DOHH2 (cell line): ENCODE measurements around the gene TAF1.
A peak's percentile ranks its signal among the peaks of the same experiment; 100 is the strongest.
"Not testable (repeated sequence)": the region's sequence is repeated elsewhere in the genome, so short reads cannot be mapped to it uniquely, and the experiment has no call there.

ENCODE experiments used
- H3F3A ChIP-seq: fragments of 200-600 bp; sonication (generic), shearing (Covaris generic); 2 replicates; pipeline ENCODE4 v1.6.0; 2016; ENCODE audit warnings: antibody characterized with exemption, mild to moderate bottlenecking; ENCODE audit not compliant: control insufficient read depth, insufficient read depth
- H3K27ac ChIP-seq: fragments of 200-600 bp; sonication (generic); 2 replicates; pipeline ENCODE4 v1.5.1; 2014; ENCODE audit warnings: low read depth, mild to moderate bottlenecking, low read length, moderate library complexity
- H3K27me3 ChIP-seq: fragments of 200-600 bp; sonication (generic); 2 replicates; pipeline ENCODE4 v1.6.1; 2014; ENCODE audit warnings: mild to moderate bottlenecking, low read length, mixed read lengths; ENCODE audit not compliant: control insufficient read depth
- H3K36me3 ChIP-seq: fragments of 200-600 bp; sonication (generic); 2 replicates; pipeline ENCODE4 v1.6.1; 2014; ENCODE audit warnings: mild to moderate bottlenecking, low read length, moderate library complexity, mixed read lengths; ENCODE audit not compliant: control insufficient read depth
- H3K4me1 ChIP-seq: fragments of 200-600 bp; sonication (generic); 2 replicates; pipeline ENCODE4 v1.6.1; 2014; ENCODE audit warnings: mild to moderate bottlenecking, low read length, mixed read lengths; ENCODE audit not compliant: control insufficient read depth
- H3K4me2 ChIP-seq: fragments of 200-600 bp; sonication (generic); 2 replicates; pipeline ENCODE4 v1.6.0; 2014; ENCODE audit warnings: mild to moderate bottlenecking, low read length, moderate library complexity
- H3K4me3 ChIP-seq: fragments of 200-600 bp; sonication (generic); 2 replicates; pipeline ENCODE4 v1.5.1; 2014; ENCODE audit warnings: mild to moderate bottlenecking, low read length, mixed read lengths
- H3K79me2 ChIP-seq: fragments of 200-600 bp; sonication (generic); 2 replicates; pipeline ENCODE4 v1.6.1; 2014; ENCODE audit warnings: mild to moderate bottlenecking, low read length, mixed read lengths; ENCODE audit not compliant: control insufficient read depth
- H3K9me2 ChIP-seq: fragments of 200-600 bp; sonication (generic); replicated peaks from 2 replicates; pipeline ENCODE4 v1.6.1; 2014; ENCODE audit warnings: mild to moderate bottlenecking, low read length, mixed read lengths; ENCODE audit not compliant: control insufficient read depth
- H3K9me3 ChIP-seq: fragments of 200-600 bp; sonication (generic); 2 replicates; pipeline ENCODE4 v1.6.1; 2014; ENCODE audit warnings: antibody characterized with exemption, low read length, mixed read lengths; ENCODE audit not compliant: control insufficient read depth, insufficient read depth
- H4K20me1 ChIP-seq: fragments of 200-600 bp; sonication (generic); 2 replicates; pipeline ENCODE4 v1.6.0; 2014; ENCODE audit warnings: low read depth, mild to moderate bottlenecking, antibody characterized with exemption, low read length, moderate library complexity; ENCODE audit not compliant: control insufficient read depth, insufficient read depth
- CTCF ChIP-seq: fragments of 200-600 bp; sonication (generic); IDR thresholded peaks from one replicate; pipeline ENCODE4 v1.5.1; 2014; ENCODE audit warnings: antibody characterized with exemption, mild to moderate bottlenecking, low read depth, low read length; ENCODE audit not compliant: poor library complexity, severe bottlenecking
- EZH2phosphoT487 ChIP-seq: fragments of 200-600 bp; sonication (generic); IDR thresholded peaks from 2 replicates; pipeline ENCODE4 v1.6.1; 2017; ENCODE audit warnings: borderline replicate concordance, mild to moderate bottlenecking, antibody characterized with exemption, low read length, moderate library complexity, mixed read lengths

The TAF1 gene

GRCh38 chrX:71493111-71493613, 127.0 kb downstream of the TAF1 start:
- H3K9me3 ChIP-seq, result no peaks in the 10 kb centered on the region
- no peaks in the 10 kb centered on the region for H3K79me2 ChIP-seq
- H3K27me3 ChIP-seq, result peaks cover 9% of the 10 kb centered on the region
- H4K20me1 ChIP-seq, result no peaks in the 10 kb centered on the region
- peak overlapping the region; percentile 60 for H3K4me2 ChIP-seq
- H3K27ac ChIP-seq, result no peak overlapping the region
- TF ChIP-seq EZH2phosphoT487 (no peak), CTCF (no peak)
- no peaks in the 10 kb centered on the region for H3K36me3 ChIP-seq
- H3K9me2 ChIP-seq, result no peaks in the 10 kb centered on the region
- no peaks in the 10 kb centered on the region for H3F3A ChIP-seq
- peak overlapping the region; percentile 62; the same call in 1 of the 2 replicates for H3K4me3 ChIP-seq
- peaks cover 6% of the 10 kb centered on the region; the same call in 1 of the 2 replicates for H3K4me1 ChIP-seq

GRCh38 chrX:71495979-71496378, 129.8 kb downstream of the TAF1 start:
- H3K79me2 ChIP-seq, H4K20me1 ChIP-seq, H3K27me3 ChIP-seq, H3K4me1 ChIP-seq, H3F3A ChIP-seq, H3K9me3 ChIP-seq, H3K36me3 ChIP-seq, H3K4me2 ChIP-seq, H3K27ac ChIP-seq, H3K9me2 ChIP-seq, H3K4me3 ChIP-seq: not testable (repeated sequence)

GRCh38 chrX:71496476-71496875, 130.3 kb downstream of the TAF1 start:
- H3K4me2 ChIP-seq, result no peak overlapping the region
- no peak overlapping the region for H3K27ac ChIP-seq
- no peaks in the 10 kb centered on the region for H4K20me1 ChIP-seq
- no peaks in the 10 kb centered on the region for H3F3A ChIP-seq
- TF ChIP-seq CTCF (no peak), EZH2phosphoT487 (no peak)
- H3K9me2 ChIP-seq, result no peaks in the 10 kb centered on the region
- H3K4me1 ChIP-seq, result peaks cover 6% of the 10 kb centered on the region; the same call in 1 of the 2 replicates
- no peaks in the 10 kb centered on the region for H3K36me3 ChIP-seq
- no peaks in the 10 kb centered on the region for H3K9me3 ChIP-seq
- H3K4me3 ChIP-seq, result no peak overlapping the region
- H3K27me3 ChIP-seq, result peaks cover 9% of the 10 kb centered on the region
- H3K79me2 ChIP-seq, result no peaks in the 10 kb centered on the region

- H3K9me3 ChIP-seq, H3K79me2 ChIP-seq, H3F3A ChIP-seq, H3K4me1 ChIP-seq, H3K4me2 ChIP-seq, H4K20me1 ChIP-seq, H3K4me3 ChIP-seq, H3K27ac ChIP-seq, H3K36me3 ChIP-seq, H3K9me2 ChIP-seq, H3K27me3 ChIP-seq: not testable (repeated sequence)
These were observed 135.9 kb downstream of the TAF1 start for GRCh38 chrX:71502080-71502479.
